GM04504 (cell line): Measurements from ENCODE around the gene PPP2R3A.
"Not testable (repeated sequence)": the region's sequence is repeated elsewhere in the genome, so short reads cannot be mapped to it uniquely, and the experiment has no call there.

ENCODE experiments used
- DNase-seq: peaks from one replicate; pipeline ENCODE4 v3.0.0-alpha.2; 2012; ENCODE audit warnings: low read depth

PPP2R3A gene

DNA sequence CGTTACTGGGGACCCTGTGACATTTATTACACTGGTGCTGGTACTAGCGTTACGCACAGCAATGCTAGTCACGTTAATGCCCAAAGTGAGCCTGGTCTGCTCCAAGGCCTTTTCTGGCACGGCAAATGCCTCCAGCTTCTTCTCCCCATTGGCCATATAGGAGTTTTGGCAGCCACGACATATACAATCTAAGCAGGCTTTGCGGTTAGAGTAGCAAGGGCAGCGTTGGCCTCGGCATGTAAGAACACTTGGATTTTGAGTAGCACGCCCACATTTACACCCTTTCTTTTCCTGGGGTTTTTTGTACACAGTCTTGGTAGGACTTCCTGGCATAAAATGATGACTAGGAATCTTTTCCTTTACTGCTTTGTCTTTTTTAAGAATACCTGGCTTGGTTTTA, 185.7 kb downstream of the PPP2R3A start:
- no peak for DNase-seq

DNA sequence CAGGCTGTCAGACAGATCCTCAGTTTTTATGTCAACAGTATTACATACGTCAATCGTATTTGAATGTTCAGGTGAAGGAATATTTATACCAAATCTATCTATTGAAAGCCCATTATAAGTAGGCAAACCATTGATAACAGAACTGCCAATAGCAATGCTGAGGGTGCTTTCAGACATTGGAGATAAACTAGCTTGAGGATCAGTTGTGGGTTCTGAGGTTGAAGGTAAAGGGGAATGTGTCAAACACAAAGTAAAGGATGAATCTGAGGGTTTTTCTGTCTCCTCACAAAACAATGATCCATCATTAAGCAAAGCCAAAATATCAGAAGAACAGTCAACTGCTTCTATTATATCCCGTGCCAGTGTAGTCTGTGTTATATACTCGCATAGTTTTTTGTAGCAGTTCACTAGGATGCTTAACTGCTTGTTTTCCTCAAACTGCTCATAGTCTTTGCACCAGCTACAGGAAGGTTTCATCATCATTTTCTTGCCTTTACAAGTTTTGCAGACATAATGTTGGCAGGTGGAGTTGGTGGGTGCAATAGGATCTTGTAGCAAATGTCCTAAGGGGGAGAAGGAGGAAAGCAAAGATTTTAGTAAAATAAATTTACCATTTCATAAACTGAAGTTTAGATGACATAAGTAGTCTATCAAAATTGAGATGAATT, 186.8 kb downstream of the PPP2R3A start:
- no peak for DNase-seq

DNA sequence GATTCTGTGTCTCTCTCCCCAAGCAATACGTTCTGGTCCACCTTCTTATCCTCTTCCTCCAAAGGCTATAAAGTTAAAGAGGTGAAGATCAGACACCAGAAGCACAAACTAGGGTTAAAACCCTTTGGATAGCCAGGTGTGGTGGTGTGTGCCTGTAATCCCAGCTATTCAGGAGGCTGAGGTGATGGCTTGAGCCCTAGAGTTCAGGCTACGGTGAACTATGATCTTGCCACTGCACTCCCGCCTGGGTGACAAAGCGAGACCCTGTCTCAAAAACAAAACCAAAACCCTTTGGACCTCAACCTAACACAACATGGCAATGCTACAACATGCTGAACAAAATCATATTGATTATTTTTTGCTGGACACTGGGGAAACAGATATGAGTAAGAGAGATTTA, 187.4 kb downstream of the PPP2R3A start:
- DNase-seq, result no peak

DNA sequence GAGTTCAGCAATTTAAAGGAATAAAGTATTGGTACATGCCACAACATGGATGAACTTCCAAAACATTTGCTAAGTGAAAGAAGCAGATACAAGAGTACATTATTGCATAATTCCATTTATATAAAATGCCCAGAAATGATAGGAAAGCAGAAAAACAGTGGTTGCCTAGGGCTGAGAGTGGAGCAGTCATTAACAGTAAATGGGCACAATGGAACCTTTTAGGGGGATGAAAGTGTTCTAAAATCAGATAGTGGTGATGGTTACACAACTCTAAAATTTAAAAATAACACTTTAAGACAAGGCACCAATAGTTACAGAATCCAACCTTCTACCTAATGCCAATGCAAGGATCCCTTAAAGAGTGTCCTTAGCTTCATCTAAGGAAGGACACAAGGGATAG, 196.0 kb downstream of the PPP2R3A start:
- no peak for DNase-seq

DNA sequence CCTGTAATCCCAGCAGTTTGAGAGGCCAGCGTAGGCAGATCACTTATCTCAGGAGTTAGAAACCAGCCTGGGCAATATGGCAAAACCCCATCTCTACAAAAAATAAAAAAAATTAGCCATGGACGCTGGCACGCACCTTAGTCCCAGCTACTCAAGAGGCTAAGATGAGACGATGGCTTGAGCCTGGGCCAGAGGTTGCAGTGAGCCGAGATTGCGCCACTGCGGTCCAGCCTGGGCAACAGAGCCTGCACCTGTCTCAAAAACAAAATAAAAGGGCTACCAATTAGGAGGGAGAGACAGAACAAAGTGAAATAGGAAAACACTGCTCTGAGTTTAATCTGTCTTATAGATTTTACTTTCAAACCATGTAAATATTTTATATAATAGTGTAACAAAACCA, 196.8 kb downstream of the PPP2R3A start:
- no peak for DNase-seq

DNA sequence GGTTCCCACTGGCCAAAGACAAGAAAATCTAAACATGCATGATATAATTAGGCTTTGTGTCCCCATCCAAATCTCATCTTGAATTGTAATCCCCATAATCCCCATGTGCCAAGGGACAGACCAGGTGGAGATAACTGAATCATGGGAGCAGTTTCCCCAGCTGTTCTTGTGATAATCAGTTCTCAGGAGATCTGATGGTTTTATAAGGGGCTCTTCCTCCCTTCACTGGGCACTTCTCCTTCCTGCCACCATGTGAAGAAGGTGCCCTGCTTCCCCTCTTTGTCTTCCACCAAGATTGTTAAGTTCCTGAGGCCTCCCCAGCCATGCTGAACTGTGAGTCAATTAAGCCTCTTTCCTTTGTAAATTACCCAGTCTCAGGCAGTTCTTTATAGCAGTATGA, 198.1 kb downstream of the PPP2R3A start:
- not testable (repeated sequence) for DNase-seq

DNA sequence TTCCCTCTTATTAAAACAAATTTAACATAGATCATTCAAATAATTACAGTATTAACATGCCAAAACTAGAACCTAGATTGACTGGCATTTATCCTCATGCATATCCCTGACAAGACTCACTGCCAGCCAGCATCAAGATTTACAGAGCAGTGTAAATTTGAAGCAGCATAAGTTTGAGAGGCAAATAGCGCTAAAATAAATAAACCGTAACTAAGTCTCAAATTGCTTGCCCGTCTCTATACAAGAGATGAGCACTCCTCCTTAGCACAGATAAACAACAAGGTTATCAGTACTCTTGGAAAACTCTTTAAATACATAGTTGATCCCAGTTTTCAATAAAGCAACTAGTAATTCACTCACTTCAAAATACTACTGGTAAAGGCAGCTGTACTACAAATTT, 201.0 kb downstream of the PPP2R3A start:
- DNase-seq, result no peak

DNA sequence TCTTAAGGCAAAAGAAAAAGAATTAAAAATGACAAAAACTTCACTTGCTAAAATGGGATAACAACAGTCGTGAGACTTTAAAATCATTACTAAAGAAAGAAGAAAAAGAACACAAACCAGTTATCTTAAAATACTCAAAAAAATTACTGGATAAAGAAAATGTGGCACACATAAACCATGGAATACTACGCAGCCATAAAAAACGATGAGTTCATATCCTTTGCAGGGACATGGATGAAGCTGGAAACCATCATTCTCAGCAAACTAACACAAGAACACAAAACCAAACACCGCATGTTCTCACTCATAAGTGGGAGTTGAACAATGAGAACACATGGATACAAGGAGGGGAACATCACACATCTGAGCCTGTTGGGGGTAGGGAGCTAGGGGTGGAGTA, 202.7 kb downstream of the PPP2R3A start:
- DNase-seq, result not testable (repeated sequence)

DNA sequence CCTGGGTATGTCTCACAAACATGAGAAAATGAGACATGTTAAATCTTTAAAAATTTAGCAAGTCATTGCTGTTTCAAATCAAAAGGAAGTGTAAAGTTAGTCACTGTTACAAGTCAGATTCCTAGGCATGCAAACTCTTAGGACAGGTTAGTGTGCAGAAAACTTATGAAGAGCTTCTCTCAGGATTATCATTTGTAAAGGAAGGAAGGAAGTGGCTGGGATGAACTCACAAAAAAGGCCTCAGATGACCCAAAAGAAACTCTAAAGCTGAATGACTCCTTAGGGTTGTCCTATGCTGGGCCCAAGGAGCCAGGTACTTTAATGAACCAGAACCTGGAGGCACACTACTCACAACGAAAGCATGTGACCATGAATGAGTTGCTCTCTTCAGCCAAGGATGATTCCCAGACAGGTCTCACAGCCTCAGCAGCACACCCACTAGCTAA, 205.6 kb downstream of the PPP2R3A start:
- DNase-seq, result no peak

DNA sequence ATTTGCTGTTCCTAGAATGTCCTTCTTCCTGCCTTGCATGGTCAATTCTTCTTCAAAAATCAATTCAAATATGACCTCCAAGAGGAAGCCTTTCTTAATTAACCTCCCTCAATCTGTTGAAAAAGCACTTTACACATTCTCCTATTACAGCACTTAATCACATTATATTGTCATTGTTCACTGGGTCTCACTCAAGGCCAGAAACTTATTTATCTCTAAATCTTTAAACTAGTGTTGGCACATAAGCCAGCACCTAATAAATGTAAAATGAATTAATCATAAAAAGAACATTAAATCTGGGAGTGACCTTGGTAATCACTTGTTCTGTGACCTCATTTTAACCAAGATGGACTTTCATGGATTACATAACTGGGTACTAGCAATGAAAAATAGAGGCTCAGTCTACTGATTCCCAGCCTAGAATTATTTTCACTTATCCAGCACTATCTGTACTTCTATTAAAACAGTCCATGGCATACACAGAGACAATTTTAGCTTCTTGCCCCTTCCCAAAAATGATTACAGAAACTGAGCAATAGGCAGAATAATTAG, 208.5 kb downstream of the PPP2R3A start:
- DNase-seq, result no peak

DNA sequence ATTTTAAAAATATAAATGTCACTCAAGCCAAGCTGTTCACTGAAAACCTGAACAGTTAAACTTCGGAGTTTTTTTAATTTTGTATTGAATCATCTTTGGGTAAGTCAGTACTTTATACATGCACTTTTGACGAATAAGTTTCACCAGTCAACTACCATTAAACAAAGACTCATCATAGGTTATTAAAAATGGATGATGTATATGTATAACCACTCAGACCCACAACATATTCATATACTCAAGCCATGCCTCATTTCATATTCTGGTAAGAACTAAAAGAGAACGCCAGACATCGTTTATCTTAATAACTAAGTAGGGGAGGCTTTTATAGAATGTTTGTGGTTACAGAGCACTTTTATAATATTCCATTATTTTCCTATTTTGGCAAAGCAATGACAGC, 212.3 kb downstream of the PPP2R3A start:
- DNase-seq, result no peak

DNA sequence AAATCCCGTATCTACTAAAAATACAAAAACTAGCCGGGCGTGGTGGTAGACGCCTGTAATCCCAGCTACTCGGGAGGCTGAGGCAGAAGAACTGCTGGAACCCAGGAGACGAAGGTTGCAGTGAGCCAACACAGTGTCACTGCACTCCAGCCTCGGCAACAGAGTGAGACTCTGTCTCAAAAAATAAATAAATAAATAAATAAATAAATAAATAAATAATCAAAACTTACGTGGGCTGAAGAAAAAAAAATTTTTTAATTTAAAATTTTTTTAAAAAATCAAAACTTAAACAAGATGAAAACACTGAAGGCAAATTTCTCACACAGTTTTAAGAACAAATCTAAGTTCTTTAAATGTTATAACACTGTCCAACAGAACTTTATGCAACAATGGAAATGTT, 216.2 kb downstream of the PPP2R3A start:
- no peak for DNase-seq

DNA sequence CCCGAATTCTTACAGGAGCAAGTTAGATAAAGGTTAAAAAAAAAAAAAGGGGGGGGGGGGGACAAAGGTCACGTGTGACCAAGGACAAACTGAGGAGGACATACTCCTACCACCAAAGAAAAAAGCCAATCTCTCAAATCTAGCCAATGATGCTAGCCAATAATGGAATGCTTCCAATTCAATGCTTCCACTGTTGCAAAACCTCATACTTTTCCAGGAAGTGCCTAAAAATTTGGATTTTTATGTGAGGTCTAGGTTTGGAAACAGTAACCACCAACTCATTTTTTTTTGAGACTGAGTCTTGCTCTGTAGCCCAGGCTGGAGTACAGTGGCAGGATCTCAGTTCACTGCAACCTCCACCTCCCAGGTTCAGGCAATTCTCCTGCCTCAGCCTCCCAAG, 219.2 kb downstream of the PPP2R3A start:
- DNase-seq, result no peak

DNA sequence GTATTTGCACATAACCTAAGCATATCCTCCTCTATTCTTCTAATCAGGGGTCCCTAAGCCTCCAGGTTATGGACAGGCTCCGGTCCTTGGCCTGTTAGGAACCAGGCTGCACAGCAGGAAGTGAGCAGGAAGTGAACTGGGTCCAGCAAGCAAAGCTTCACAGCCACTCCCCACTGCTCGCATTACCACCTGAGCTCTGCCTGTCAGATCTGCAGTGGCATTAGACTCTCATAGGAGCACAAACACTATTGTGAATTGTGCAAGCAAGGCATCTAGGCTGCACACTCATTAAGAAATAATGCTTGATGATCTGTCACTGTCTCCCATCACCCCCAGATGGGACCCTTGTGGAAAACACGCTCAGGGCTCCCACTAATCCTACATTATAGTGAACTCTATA, 220.8 kb downstream of the PPP2R3A start:
- DNase-seq, result no peak

DNA sequence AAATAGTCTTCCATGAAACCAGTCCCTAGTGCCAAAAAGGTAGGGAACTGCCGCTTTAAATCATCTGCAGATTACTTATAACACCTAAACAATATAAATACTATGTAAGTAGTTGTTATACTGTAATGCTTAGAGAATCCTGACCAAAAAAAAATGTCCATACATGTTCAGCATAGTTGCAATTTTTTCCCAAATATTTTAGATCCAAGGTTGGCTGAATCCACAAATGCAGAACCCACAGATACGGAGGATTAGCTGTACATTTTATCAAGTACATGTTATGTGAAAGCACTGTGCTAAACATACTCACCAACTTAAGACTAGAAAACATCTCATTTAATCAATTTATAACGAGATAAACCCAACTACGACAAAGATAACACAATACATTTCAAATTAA, 221.3 kb downstream of the PPP2R3A start:
- no peak for DNase-seq

DNA sequence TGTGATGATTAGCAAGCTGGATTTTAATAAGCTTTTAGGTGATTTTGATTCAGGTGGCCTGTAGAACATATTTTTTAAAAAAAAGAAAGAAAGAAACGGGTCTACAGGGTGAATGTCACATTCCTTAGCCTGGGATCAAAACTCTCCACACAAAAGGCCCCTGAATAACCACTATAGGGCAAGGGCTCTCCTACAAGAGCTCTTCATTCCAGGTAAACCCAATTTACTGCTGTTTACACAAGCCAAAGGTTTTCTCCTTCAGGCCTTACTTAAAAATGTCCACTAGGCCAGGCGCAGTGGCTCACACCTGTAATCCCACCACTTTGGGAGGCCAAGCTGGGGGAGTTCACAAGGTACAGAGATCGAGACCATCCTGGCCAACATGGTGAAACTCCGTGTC, 222.3 kb downstream of the PPP2R3A start:
- no peak for DNase-seq

DNA sequence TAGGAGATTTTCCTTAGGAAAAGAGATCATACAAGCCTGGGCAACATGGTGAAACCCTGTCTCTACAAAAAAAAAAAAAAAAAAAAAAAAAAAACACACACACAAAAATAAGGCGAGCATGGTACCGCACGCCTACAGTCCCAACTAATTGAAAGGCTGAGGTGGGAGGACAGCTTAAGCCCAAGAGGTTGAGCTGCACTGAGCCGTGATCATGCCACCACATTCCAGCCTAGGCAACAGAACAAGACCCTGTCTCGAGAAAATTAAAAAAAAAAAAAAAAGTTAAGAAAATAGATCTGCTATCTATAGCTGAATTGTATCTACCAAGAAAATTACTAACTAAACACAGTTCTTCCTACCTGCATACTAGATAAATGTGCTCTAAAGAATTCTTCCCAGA, 223.5 kb downstream of the PPP2R3A start:
- no peak for DNase-seq

DNA sequence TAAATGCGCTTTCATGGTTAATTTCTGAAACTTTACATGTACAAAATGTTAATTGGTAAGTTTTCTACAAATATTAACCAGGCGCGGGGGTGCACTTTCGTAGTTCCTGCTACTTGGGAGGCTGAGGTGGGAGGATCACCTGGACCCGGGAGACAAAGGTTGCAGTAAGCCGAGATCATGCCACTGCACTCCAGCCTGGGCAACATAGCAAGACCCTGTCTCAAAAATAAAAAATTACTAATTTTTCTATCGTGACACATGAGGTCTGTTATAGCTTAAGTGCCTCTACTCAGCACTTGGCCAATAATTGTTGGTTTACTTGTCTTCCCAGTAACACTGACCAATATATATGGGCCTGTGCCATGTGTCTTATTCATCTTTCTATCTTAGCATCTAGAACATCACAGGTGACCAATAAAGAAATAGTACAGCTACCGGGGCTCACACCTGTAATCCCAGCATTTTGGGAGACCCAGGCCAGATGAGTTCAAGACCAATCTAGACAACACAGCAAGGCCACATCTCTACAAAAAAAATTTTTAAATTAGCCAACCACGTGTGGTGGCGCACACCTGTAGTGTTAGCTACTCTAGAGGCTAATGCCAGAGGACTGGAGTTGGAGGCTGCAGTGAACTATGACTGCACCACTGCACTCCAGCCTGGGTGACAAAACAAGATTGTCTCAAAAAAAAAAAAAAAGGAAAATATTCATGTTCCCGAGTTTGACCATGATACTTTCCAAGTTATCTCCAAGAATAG, 224.5 kb downstream of the PPP2R3A start:
- no peak for DNase-seq

DNA sequence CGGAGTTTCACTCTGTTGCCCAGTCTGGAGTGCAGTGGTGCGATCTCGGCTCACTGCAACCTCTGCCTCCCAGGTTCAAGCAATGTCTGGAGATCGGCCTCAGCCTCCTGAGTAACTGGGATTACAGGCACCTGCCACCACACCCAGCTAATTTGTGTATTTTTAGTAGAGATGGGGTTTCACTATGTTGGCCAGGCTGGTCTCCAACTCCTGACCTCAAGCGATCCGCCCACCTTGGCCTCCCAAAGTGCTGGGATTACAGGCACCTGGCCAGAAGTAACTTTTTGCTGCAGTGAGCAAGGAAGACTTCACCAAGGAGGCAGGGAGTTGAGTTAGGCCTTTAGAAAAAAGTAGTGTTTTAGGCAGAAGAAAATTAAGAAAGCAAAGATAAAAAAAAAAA, 226.7 kb downstream of the PPP2R3A start:
- not testable (repeated sequence) for DNase-seq

DNA sequence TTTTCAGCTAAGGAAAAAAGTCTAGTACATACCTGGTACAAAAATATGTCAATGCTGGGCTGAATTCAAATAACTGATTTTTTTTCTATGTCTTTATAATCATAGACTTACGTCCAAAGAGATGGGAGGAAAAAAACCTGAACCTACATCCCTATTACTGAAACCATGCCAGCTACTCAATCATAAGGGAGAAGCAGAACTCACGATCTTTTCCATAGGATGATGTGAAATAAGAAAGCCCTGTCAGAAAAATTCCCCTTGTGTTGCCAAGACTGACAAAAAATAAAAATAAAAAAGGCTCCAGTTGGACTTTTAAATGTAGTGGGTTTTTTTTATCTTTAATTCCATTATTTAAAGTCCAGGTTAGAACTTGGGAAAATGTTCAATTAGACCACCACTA, 227.3 kb downstream of the PPP2R3A start:
- no peak for DNase-seq

DNA sequence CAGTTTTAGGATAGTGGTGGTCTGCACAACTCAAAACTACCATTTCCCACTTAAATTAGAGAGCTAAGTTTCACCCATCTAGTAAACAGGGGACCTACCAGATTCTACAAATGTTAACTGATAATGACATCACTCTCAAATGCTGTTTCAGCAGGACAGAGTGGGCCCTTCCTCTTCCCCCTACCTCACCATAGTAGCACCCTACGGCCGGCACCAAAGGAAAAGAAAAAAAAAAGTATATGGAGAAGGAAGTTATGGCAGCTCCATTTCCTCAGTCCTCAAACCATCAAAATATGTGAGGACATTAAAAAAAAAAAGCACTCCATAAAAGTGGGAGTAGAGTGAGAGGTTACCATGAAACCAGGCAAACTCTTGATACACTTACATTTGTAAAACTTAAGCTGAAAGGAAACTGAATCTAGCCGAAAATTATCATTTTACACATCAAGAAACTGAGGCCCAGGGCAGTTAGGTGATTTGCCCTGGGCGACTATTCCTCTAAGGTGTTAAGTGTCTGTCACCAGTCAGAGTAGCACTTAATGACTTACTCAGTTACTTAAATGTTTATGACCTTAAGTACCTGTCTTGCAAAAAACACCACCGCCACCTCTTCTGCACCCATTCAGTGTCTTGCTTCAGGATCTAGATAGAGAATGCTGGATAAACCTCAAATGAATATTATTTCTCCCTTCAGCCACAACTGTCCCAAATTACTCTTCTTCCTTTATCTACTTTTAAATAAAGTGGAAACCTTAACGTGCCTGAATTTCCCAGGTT, 227.9 kb downstream of the PPP2R3A start:
- no peak for DNase-seq

DNA sequence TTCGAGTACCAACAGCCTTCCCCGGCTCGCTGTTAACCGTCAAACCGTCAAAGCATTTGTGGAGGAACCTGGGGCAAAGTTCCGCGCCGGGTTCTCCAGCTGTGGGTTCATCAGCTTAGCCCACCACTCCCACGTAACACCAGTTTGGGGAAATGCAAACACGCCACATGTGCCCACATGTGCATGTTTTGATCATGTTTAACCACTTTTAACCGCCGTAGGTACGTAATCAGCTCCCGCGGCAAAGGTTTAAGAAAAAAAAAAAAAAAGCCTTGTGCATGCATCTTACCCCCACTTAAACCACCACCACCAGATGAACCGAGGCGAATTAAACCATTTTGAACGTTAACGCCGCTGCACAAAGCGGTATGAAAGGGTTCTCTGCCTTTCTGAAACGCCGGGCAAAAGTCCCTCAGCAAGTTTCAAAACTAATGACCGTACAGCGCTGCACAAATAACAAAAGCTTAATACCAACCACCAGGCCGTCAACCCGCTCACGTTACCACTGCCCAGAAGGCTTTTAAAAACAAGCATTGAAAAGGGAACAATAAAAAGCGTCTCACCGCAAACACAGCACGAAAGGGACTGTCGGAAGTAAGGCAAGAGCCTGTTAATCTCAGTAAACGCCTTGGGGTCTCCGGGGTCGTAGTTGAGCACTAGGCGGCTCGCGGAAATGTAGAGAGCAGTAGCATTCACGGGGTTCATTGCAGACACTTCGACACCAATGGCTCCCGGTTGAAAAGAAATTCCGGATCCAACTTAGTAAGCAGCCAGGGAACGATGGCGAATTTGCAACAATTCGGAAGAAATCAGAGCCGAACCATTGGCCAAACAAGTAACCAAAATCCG, 229.1 kb downstream of the PPP2R3A start:
- DNase-seq, result no peak
